Colon (tissue), 2 donors: ENCODE results near the gene ECE2.

Experiments used
- FAIRE-seq: peaks from 2 replicates; lab custom pipeline; 2012; peaks lifted over from hg19 to GRCh38; lab: Jason Lieb, UNC
- donor health status: control.
- donor health status: control.

The ECE2 gene

GRCh38 chr3:184275961-184276910 is at the start of gene ECE2:
Gene ECE2, plus strand, starts transcription at chr3:184276022. Its CDS starts 132 bp downstream, at chr3:184276154.
- FAIRE-seq = no peak

- no peak for FAIRE-seq
These were observed 48.3 kb upstream of the ECE2 start for GRCh38 chr3:184227481-184227935.

- no peak for FAIRE-seq
These were observed 47.3 kb upstream of the ECE2 start for GRCh38 chr3:184228376-184229137.

GRCh38 chr3:184229394-184230080 is 46.3 kb upstream of the ECE2 start, which contains the start of gene VWA5B2:
Gene VWA5B2, plus strand, starts transcription at chr3:184229585. Its CDS starts 944 bp downstream, at chr3:184230529.
- FAIRE-seq = no peak

GRCh38 chr3:184230081-184230602 is 45.7 kb upstream of the ECE2 start:
- FAIRE-seq = no peak

GRCh38 chr3:184230603-184231528 is 45.0 kb upstream of the ECE2 start:
- FAIRE-seq = no peak

- no peak for FAIRE-seq
These were observed 44.2 kb upstream of the ECE2 start for GRCh38 chr3:184231671-184232070.

- no peak for FAIRE-seq
These were observed 42.5 kb upstream of the ECE2 start for GRCh38 chr3:184233127-184233843.

- FAIRE-seq = no peak
These were observed 41.6 kb upstream of the ECE2 start for GRCh38 chr3:184234224-184234623.

- FAIRE-seq = no peak
These were observed 41.0 kb upstream of the ECE2 start for GRCh38 chr3:184234671-184235380.

- FAIRE-seq = no peak
These were observed 40.3 kb upstream of the ECE2 start for GRCh38 chr3:184235381-184236032.

- FAIRE-seq = no peak
These were observed 39.8 kb upstream of the ECE2 start for GRCh38 chr3:184236033-184236410.

- no peak for FAIRE-seq
These were observed 39.2 kb upstream of the ECE2 start for GRCh38 chr3:184236636-184237035.

GRCh38 chr3:184237211-184237610 is 38.6 kb upstream of the ECE2 start:
- FAIRE-seq = no peak

- no peak for FAIRE-seq
These were observed 38.0 kb upstream of the ECE2 start for GRCh38 chr3:184237807-184238206.

- no peak for FAIRE-seq
These were observed 37.5 kb upstream of the ECE2 start for GRCh38 chr3:184238246-184238818.

- no peak for FAIRE-seq
These were observed 36.6 kb upstream of the ECE2 start for GRCh38 chr3:184239221-184239620.

- FAIRE-seq = no peak
These were observed 36.1 kb upstream of the ECE2 start for GRCh38 chr3:184239708-184240107.
